HL-60 (cell line): Measurements from ENCODE around the gene BABAM2.

Experiments used
- DNase-seq, 2 experiments: peaks; one replicate each; pipeline ENCODE4 v3.0.0-alpha.2; 2010 to 2020; ENCODE audit warnings: low read depth in 1 of 2, low spot score in 1 of 2
- H3K27ac ChIP-seq: fragments of 250-450 bp; sonication (Bioruptor Pico); replicated peaks from 2 replicates; pipeline ENCODE4 v1.5.1; 2020; ENCODE audit warnings: mild to moderate bottlenecking, moderate library complexity
- H3K27me3 ChIP-seq: fragments of 250-450 bp; sonication (Bioruptor Pico); 2 replicates; pipeline ENCODE4 v1.5.1; 2021; ENCODE audit warnings: mild to moderate bottlenecking, moderate library complexity; ENCODE audit not compliant: insufficient read depth, poor library complexity, severe bottlenecking
- H3K4me3 ChIP-seq: replicated peaks from 2 replicates; pipeline ENCODE4 v1.5.1; 2011; ENCODE audit warnings: mild to moderate bottlenecking, control low read depth, low read length; ENCODE audit not compliant: insufficient read depth
- CTCF ChIP-seq: IDR thresholded peaks from one replicate; pipeline ENCODE4 v1.5.1; 2011; ENCODE audit warnings: low read length, control low read depth, inconsistent platforms; ENCODE audit not compliant: insufficient read depth
- GABPA ChIP-seq: IDR thresholded peaks from 2 replicates; pipeline ENCODE4 v1.6.1; 2012; ENCODE audit warnings: low read depth
- POLR2AphosphoS5 ChIP-seq: IDR thresholded peaks from 2 replicates; pipeline ENCODE4 v1.6.1; 2012; ENCODE audit warnings: low read depth
- REST ChIP-seq: IDR thresholded peaks from 2 replicates; pipeline ENCODE4 v1.6.1; 2012; ENCODE audit warnings: low read depth; ENCODE audit not compliant: insufficient replicate concordance
- SPI1 ChIP-seq: IDR thresholded peaks from 2 replicates; pipeline ENCODE4 v1.6.1; 2012; ENCODE audit warnings: low read depth, mild to moderate bottlenecking, borderline replicate concordance

BABAM2 gene

GRCh38 chr2:28096421-28096820 lies 205.9 kb downstream of the BABAM2 start:
- DNase-seq, result no peak
- TF ChIP-seq SPI1, result no peak
- no peak for TF ChIP-seq REST
- no peak for TF ChIP-seq POLR2AphosphoS5
- TF ChIP-seq CTCF, result no peak
- TF ChIP-seq GABPA, result no peak
- H3K4me3 ChIP-seq, result no peak overlapping the region

GRCh38 chr2:28098501-28099225 lies 208.1 kb downstream of the BABAM2 start:
- Histone ChIP-seq H3K4me3 (no peak overlapping the region), H3K27me3 (no peaks in the 10 kb centered on the region), H3K27ac (no peak overlapping the region)
- no peak for TF ChIP-seq POLR2AphosphoS5
- TF ChIP-seq SPI1, result no peak
- no peak for TF ChIP-seq GABPA
- TF ChIP-seq CTCF, result no peak
- no peak for TF ChIP-seq REST
- no peak for DNase-seq

More at GRCh38 chr2:28096421-28096820, 205.9 kb downstream of the BABAM2 start:
- Histone ChIP-seq H3K27ac (no peak overlapping the region), H3K27me3 (no peaks in the 10 kb centered on the region)

GRCh38 chr2:28101123-28101522 lies 210.6 kb downstream of the BABAM2 start:
- Histone ChIP-seq H3K4me3 (no peak overlapping the region), H3K27ac (no peak overlapping the region), H3K27me3 (no peaks in the 10 kb centered on the region)
- no peak for DNase-seq
- TF ChIP-seq CTCF, result no peak
- no peak for TF ChIP-seq GABPA
- no peak for TF ChIP-seq SPI1
- no peak for TF ChIP-seq POLR2AphosphoS5
- TF ChIP-seq REST, result no peak
